A673 (cell line): Measurements from ENCODE around the gene GLDC. TPM values are rescaled to one million over a fixed set of nuclear protein-coding genes. Genes with fewer than 3 reads are reported as not detected.

ENCODE experiments used
- BruUV-seq: library from RNA; stranded (reverse); fragments of 400-500 nt; replicated peaks from 2 replicates; lab custom pipeline; 2021; lab: Mats Ljungman, UMichigan
- CTCF ChIA-PET: fragments of 300-600 bp; sonication (Branson Sonifier 250); formaldehyde crosslinking; loops from one replicate; lab custom pipeline; 2022; ENCODE audit warnings: antibody characterized with exemption; lab: Charles Lee
- POLR2A ChIA-PET: fragments of 300-600 bp; sonication (Branson Sonifier 250); formaldehyde crosslinking; loops from one replicate; lab custom pipeline; 2022; ENCODE audit warnings: antibody characterized with exemption; ENCODE audit not compliant: low non-redundant PET; lab: Charles Lee
- DNase-seq: peaks from one replicate; pipeline ENCODE4 v3.0.0-alpha.2; 2015; ENCODE audit warnings: low spot score
- H3K27ac ChIP-seq: fragments of 200-600 bp; sonication (generic); 2 replicates; pipeline ENCODE4 v1.5.1; 2016; ENCODE audit warnings: mixed run types, low read depth, mild to moderate bottlenecking, mixed read lengths, antibody characterized with exemption, low read length; ENCODE audit not compliant: poor library complexity, severe bottlenecking
- H3K27me3 ChIP-seq: fragments of 200-600 bp; sonication (generic); replicated peaks from 2 replicates; pipeline ENCODE4 v1.6.1; 2017; ENCODE audit warnings: mixed run types, low read depth, mild to moderate bottlenecking, mixed read lengths, antibody characterized with exemption, low read length; ENCODE audit not compliant: insufficient read depth, poor library complexity
- H3K36me3 ChIP-seq: fragments of 200-600 bp; sonication (generic); 2 replicates; pipeline ENCODE4 v1.6.1; 2016; ENCODE audit warnings: mixed run types, mild to moderate bottlenecking, mixed read lengths, antibody characterized with exemption, low read length; ENCODE audit not compliant: insufficient read depth, poor library complexity, severe bottlenecking
- H3K4me1 ChIP-seq: fragments of 200-600 bp; sonication (generic); 2 replicates; pipeline ENCODE4 v1.6.1; 2017; ENCODE audit warnings: mixed run types, mild to moderate bottlenecking, mixed read lengths, antibody characterized with exemption, low read length; ENCODE audit not compliant: insufficient read depth, poor library complexity, severe bottlenecking
- H3K4me3 ChIP-seq: fragments of 200-600 bp; sonication (generic); 2 replicates; pipeline ENCODE4 v1.5.1; 2016; ENCODE audit warnings: low read depth, mixed run types, mild to moderate bottlenecking, mixed read lengths, low read length; ENCODE audit not compliant: poor library complexity, severe bottlenecking
- H3K9me3 ChIP-seq: fragments of 200-600 bp; sonication (generic); 2 replicates; pipeline ENCODE4 v1.6.1; 2016; ENCODE audit warnings: mixed run types, low read depth, mild to moderate bottlenecking, mixed read lengths, antibody characterized with exemption, low read length; ENCODE audit not compliant: poor library complexity, severe bottlenecking
- CTCF ChIP-seq: fragments of 300-800, 200-600 bp; sonication (generic); conservative IDR thresholded peaks from 2 replicates; pipeline ENCODE4 v1.5.1; 2017; ENCODE audit warnings: low read depth, mild to moderate bottlenecking, antibody characterized with exemption, low read length, moderate library complexity, mixed read lengths
- EZH2 ChIP-seq: fragments of 200-600 bp; sonication (generic); IDR thresholded peaks from 2 replicates; pipeline ENCODE4 v1.6.1; 2017; ENCODE audit warnings: borderline replicate concordance, low read depth, mild to moderate bottlenecking, mixed read lengths, antibody characterized with exemption, low read length; ENCODE audit not compliant: poor library complexity, severe bottlenecking
- intact Hi-C: fragments of 100-400 bp; cut with micrococcal nuclease; formaldehyde crosslinking; loops from one replicate; pipeline ENCODE4 v1.10.0; 2022; ENCODE audit not compliant: unreplicated experiment
- total RNA-seq: library from RNA; stranded (reverse); gene quantifications from 2 replicates; pipeline ENCODE4 v1.2.3, GENCODE V29; 2021

Gene GLDC
- total RNA-seq, 1 experiment from 2014 or later = 0.32 TPM

DNA sequence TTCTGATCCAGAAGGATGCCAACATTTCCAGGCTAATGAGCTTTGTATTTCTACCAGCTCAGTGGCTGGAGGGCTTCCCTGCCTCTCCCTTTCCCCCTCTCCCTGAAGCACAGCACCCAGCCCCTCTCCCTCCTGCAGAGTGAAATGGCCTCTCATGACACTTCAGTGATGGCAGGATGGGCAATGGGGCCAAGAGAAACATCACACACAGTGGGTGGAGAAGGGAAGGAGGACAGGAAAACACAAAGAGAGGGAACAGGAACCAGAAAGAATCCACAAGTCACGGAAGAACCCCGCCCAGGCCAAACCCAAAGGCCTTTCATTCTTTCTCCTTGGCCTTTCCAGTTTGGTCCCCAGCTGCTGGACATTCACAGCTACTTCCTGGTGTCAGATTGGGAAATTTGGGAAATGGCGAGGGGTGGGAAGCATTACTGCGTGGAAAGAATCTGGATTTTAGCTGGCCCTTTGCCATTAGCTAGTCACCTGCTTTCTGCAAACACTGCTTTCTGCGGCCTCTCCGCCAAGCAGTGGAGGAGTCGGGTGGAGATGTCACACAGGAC is 82.6 kb downstream of the GLDC start:
- Histone ChIP-seq H3K36me3 (no peaks in the 10 kb centered on the region), H3K4me1 (no peaks in the 10 kb centered on the region), H3K27ac (no peak overlapping the region), H3K9me3 (no peaks in the 10 kb centered on the region), H3K4me3 (no peak overlapping the region), H3K27me3 (no peaks in the 10 kb centered on the region)
- intact Hi-C loops = loop anchor here (10.0 kb wide), 1 partner anchor 368 kb away; no protein-coding TSS in a partner anchor
- CTCF ChIA-PET = no interaction called here
- BruUV-seq = no TSS peak
- TF ChIP-seq EZH2 = no peak
- TF ChIP-seq CTCF = no peak
- POLR2A ChIA-PET = no interaction called here
- DNase-seq = no peak

- POLR2A ChIA-PET = no interaction called here
- no peaks in the 10 kb centered on the region for H3K9me3 ChIP-seq
- CTCF ChIA-PET = no interaction called here
- no peak overlapping the region for H3K4me3 ChIP-seq
- no peaks in the 10 kb centered on the region for H3K4me1 ChIP-seq
- no peak for DNase-seq
- no TSS peak for BruUV-seq
- TF ChIP-seq CTCF = no peak
- TF ChIP-seq EZH2 = no peak
- no peaks in the 10 kb centered on the region for H3K36me3 ChIP-seq
- no peak overlapping the region for H3K27ac ChIP-seq
- intact Hi-C loops = loop anchor here (10.0 kb wide), 1 partner anchor 367 kb away; no protein-coding TSS in a partner anchor
- H3K27me3 ChIP-seq = no peaks in the 10 kb centered on the region
These were observed 83.3 kb downstream of the GLDC start for GRCh38 chr9:6562201-6562600.

- Histone ChIP-seq H3K4me3 (no peak overlapping the region), H3K27me3 (no peaks in the 10 kb centered on the region), H3K9me3 (no peaks in the 10 kb centered on the region), H3K36me3 (no peaks in the 10 kb centered on the region), H3K27ac (no peak overlapping the region), H3K4me1 (no peaks in the 10 kb centered on the region)
- POLR2A ChIA-PET = no interaction called here
- intact Hi-C loops = no loop called here
- no peak for DNase-seq
- TF ChIP-seq CTCF = no peak
- TF ChIP-seq EZH2 = no peak
- CTCF ChIA-PET = interaction anchor here (1.0 kb wide), 1 partner anchor 136 kb away, joined by 3 read pairs; no protein-coding TSS in a partner anchor
- no TSS peak for BruUV-seq
These were observed 87.5 kb downstream of the GLDC start for GRCh38 chr9:6557883-6558616.
